ENCODE measurements around the gene ZCRB1. TPM values are rescaled to one million over a fixed set of nuclear protein-coding genes. Genes with fewer than 3 reads are reported as not detected.

Gene ZCRB1
- 48.2 and 65.5 TPM in 2 replicates for polyA plus RNA-seq (2011; rRNA removed)
- 16.7 and 19.3 TPM in 2 replicates for polyA minus RNA-seq (2011; rRNA and poly(A)+ RNA removed)

- Histone ChIP-seq H3K27me3 (ENCODE audit: control insufficient read depth, insufficient read depth, low read length) (no peaks in the 10 kb centered on the region), H3K36me3 (ENCODE audit: control insufficient read depth, insufficient read depth, low read length) (no peaks in the 10 kb centered on the region), H3K4me3 (ENCODE audit: low read depth, low read length) (peak within 1 kb of the TSS; percentile 75)
- DNase-seq (ENCODE audit: low read depth): peak; percentile 26
- ChIA-PET CTCF (interaction anchor here (1.3 kb wide), 1 partner anchor 11 kb away, joined by 3 read pairs; no protein-coding TSS in a partner anchor), POLR2A (no interaction called here)
- no peak for TF ChIP-seq CTCF (IDR thresholded peaks at IDR 0.05; ENCODE audit: insufficient read depth, low read depth, low read length)
Measured at GRCh38 chr12:42325653-42326474, at the start of gene ZCRB1, which contains the start of gene PPHLN1. Gene ZCRB1 (minus strand): TSS chr12:42326094. CDS start chr12:42324102, 1,992 bp downstream. Gene PPHLN1 (plus strand): TSS chr12:42326167. CDS start chr12:42335903, 9,736 bp downstream.

- CTCF ChIA-PET: interaction anchor here (0.6 to 2.6 kb wide), 4 partner anchors 9 to 693 kb away, joined by 3 to 14 read pairs (median 4); no protein-coding TSS in a partner anchor
- no peak for DNase-seq (ENCODE audit: low read depth)
- no peaks in the 10 kb centered on the region for H3K27me3 ChIP-seq (ENCODE audit: control insufficient read depth, insufficient read depth, low read length)
- no peak overlapping the region for H3K4me3 ChIP-seq (ENCODE audit: low read depth, low read length)
- TF ChIP-seq CTCF (IDR thresholded peaks at IDR 0.05; ENCODE audit: insufficient read depth, low read depth, low read length): no peak
- peaks cover 2% of the 10 kb centered on the region; the same call in 1 of the 2 replicates for H3K36me3 ChIP-seq (ENCODE audit: control insufficient read depth, insufficient read depth, low read length)
- POLR2A ChIA-PET: no interaction called here
Measured at GRCh38 chr12:42373669-42374068, 47.8 kb upstream of the ZCRB1 start.

- ChIA-PET CTCF (interaction anchor here (0.7 to 4.4 kb wide), 20 partner anchors 9 to 966 kb away, joined by 3 to 32 read pairs (median 5); no protein-coding TSS in a partner anchor), POLR2A (no interaction called here)
- Histone ChIP-seq H3K27me3 (ENCODE audit: control insufficient read depth, insufficient read depth, low read length) (no peaks in the 10 kb centered on the region), H3K36me3 (ENCODE audit: control insufficient read depth, insufficient read depth, low read length) (peaks cover 2% of the 10 kb centered on the region; the same call in 1 of the 2 replicates), H3K4me3 (ENCODE audit: low read depth, low read length) (no peak overlapping the region)
- TF ChIP-seq CTCF (IDR thresholded peaks at IDR 0.05; ENCODE audit: insufficient read depth, low read depth, low read length): peak; percentile 81
- DNase-seq (ENCODE audit: low read depth): peak; percentile 1
Measured at GRCh38 chr12:42372154-42372791, 46.4 kb upstream of the ZCRB1 start.

GRCh38 chr12:42370013-42370412 is 44.1 kb upstream of the ZCRB1 start:
- ChIA-PET POLR2A (no interaction called here), CTCF (interaction anchor here (1.7 to 4.4 kb wide), 2 partner anchors 13 to 17 kb away, joined by 6 to 32 read pairs; no protein-coding TSS in a partner anchor)
- no peaks in the 10 kb centered on the region for H3K27me3 ChIP-seq (ENCODE audit: control insufficient read depth, insufficient read depth, low read length)
- no peak for TF ChIP-seq CTCF (IDR thresholded peaks at IDR 0.05; ENCODE audit: insufficient read depth, low read depth, low read length)
- H3K36me3 ChIP-seq (ENCODE audit: control insufficient read depth, insufficient read depth, low read length): peaks cover 2% of the 10 kb centered on the region; the same call in 1 of the 2 replicates
- H3K4me3 ChIP-seq (ENCODE audit: low read depth, low read length): no peak overlapping the region
- no peak for DNase-seq (ENCODE audit: low read depth)

- DNase-seq (ENCODE audit: low read depth): no peak
- no peaks in the 10 kb centered on the region for H3K36me3 ChIP-seq (ENCODE audit: control insufficient read depth, insufficient read depth, low read length)
- ChIA-PET POLR2A (no interaction called here), CTCF (interaction anchor here (0.6 to 1.1 kb wide), 2 partner anchors 12 to 147 kb away, joined by 3 to 7 read pairs; no protein-coding TSS in a partner anchor)
- TF ChIP-seq CTCF (IDR thresholded peaks at IDR 0.05; ENCODE audit: insufficient read depth, low read depth, low read length): no peak
- no peak overlapping the region for H3K4me3 ChIP-seq (ENCODE audit: low read depth, low read length)
- H3K27me3 ChIP-seq (ENCODE audit: control insufficient read depth, insufficient read depth, low read length): no peaks in the 10 kb centered on the region
Measured at GRCh38 chr12:42365486-42365885, 39.6 kb upstream of the ZCRB1 start.
